ENCODE measurements around the gene LATS1. TPM values are rescaled to one million over a fixed set of nuclear protein-coding genes. Genes with fewer than 3 reads are reported as not detected.
"Not testable (repeated sequence)": the region's sequence is repeated elsewhere in the genome, so short reads cannot be mapped to it uniquely, and the experiment has no call there.

LATS1 gene
- total and polyA plus RNA-seq, 2 donors = 11.2 to 12.1 TPM

GRCh38 chr6:149694921-149695320, 23.0 kb downstream of the LATS1 start:
- H3K4me3 ChIP-seq (ENCODE audit: low read length in 2 of 2) = no peak overlapping the region
- 97% methylated on average over 2 of the region's 2 CpGs for WGBS
- peaks cover 15 to 78% of the 10 kb centered on the region in 2 donors for H3K36me3 ChIP-seq (ENCODE audit: control insufficient read depth in 2 of 2, insufficient read depth in 2 of 2, low read length in 1 of 2)
- no peaks in the 10 kb centered on the region for H3K4me1 ChIP-seq (ENCODE audit: control insufficient read depth in 2 of 2, insufficient read depth in 2 of 2, low read length in 2 of 2)
- no peaks in the 10 kb centered on the region for H3K9me3 ChIP-seq (ENCODE audit: control insufficient read depth in 2 of 2, insufficient read depth in 1 of 2, low read length in 1 of 2)
- H3K27ac ChIP-seq (ENCODE audit: low read depth in 1 of 2, low read length in 1 of 2) = no peak overlapping the region
- H3K27me3 ChIP-seq (ENCODE audit: control insufficient read depth in 2 of 2, insufficient read depth in 1 of 2, low read length in 1 of 2) = no peaks in the 10 kb centered on the region
- DNase-seq (ENCODE audit: low read depth in 6 of 9, low spot score in 9 of 9) = no peak

- Histone ChIP-seq H3K4me3 (ENCODE audit: low read length in 2 of 2) (no peak overlapping the region), H3K9me3 (ENCODE audit: control insufficient read depth in 2 of 2, insufficient read depth in 1 of 2, low read length in 1 of 2) (no peaks in the 10 kb centered on the region), H3K27ac (ENCODE audit: low read depth in 1 of 2, low read length in 1 of 2) (no peak overlapping the region), H3K36me3 (ENCODE audit: control insufficient read depth in 2 of 2, insufficient read depth in 2 of 2, low read length in 1 of 2) (peaks cover 16 to 73% of the 10 kb centered on the region in 2 donors), H3K27me3 (ENCODE audit: control insufficient read depth in 2 of 2, insufficient read depth in 1 of 2, low read length in 1 of 2) (no peaks in the 10 kb centered on the region), H3K4me1 (ENCODE audit: control insufficient read depth in 2 of 2, insufficient read depth in 2 of 2, low read length in 2 of 2) (no peaks in the 10 kb centered on the region)
- no peak for DNase-seq (ENCODE audit: low read depth in 6 of 9, low spot score in 9 of 9)
- WGBS = 100% methylated on average over 2 of the region's 2 CpGs
Observed at GRCh38 chr6:149691201-149691600, 26.7 kb downstream of the LATS1 start.

DNA sequence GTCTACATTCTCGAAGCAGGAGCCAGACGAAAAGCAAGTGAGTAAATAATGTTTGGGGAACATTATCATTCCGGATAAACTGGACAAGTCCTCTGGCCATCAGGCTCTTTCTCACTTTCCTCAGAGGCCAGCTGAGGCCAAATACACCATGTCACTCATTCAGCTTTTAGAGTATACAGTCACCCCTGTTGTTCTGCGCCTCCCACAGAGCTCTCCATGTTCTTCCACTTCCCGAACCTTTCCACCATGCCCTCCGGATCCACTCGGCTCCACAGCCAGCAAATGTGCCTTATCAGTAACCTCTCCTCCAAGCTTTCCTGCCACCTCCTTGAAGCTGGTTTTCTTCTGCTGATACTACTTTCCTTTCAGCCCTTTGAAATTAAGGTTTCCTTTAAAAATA, 31.7 kb downstream of the LATS1 start:
- Histone ChIP-seq H3K27ac (ENCODE audit: low read depth in 1 of 2, low read length in 1 of 2) (no peak overlapping the region), H3K4me1 (ENCODE audit: control insufficient read depth in 2 of 2, insufficient read depth in 2 of 2, low read length in 2 of 2) (no peaks in the 10 kb centered on the region), H3K27me3 (ENCODE audit: control insufficient read depth in 2 of 2, insufficient read depth in 1 of 2, low read length in 1 of 2) (no peaks in the 10 kb centered on the region), H3K4me3 (ENCODE audit: low read length in 2 of 2) (no peak overlapping the region), H3K9me3 (ENCODE audit: control insufficient read depth in 2 of 2, insufficient read depth in 1 of 2, low read length in 1 of 2) (no peaks in the 10 kb centered on the region), H3K36me3 (ENCODE audit: control insufficient read depth in 2 of 2, insufficient read depth in 2 of 2, low read length in 1 of 2) (peaks cover 29 to 54% of the 10 kb centered on the region in 2 donors)
- no peak for DNase-seq (ENCODE audit: low read depth in 6 of 9, low spot score in 9 of 9)
- WGBS = 97% methylated on average over 7 of the region's 7 CpGs

- Histone ChIP-seq H3K4me3 (ENCODE audit: low read length in 2 of 2) (no peak overlapping the region), H3K27me3 (ENCODE audit: control insufficient read depth in 2 of 2, insufficient read depth in 1 of 2, low read length in 1 of 2) (no peaks in the 10 kb centered on the region), H3K4me1 (ENCODE audit: control insufficient read depth in 2 of 2, insufficient read depth in 2 of 2, low read length in 2 of 2) (no peaks in the 10 kb centered on the region), H3K9me3 (ENCODE audit: control insufficient read depth in 2 of 2, insufficient read depth in 1 of 2, low read length in 1 of 2) (no peaks in the 10 kb centered on the region), H3K27ac (ENCODE audit: low read depth in 1 of 2, low read length in 1 of 2) (no peak overlapping the region), H3K36me3 (ENCODE audit: control insufficient read depth in 2 of 2, insufficient read depth in 2 of 2, low read length in 1 of 2) (peaks cover 24 to 47% of the 10 kb centered on the region in 2 donors)
- no peak for DNase-seq (ENCODE audit: low read depth in 6 of 9, low spot score in 9 of 9)
- WGBS = 96% methylated on average over 4 of the region's 4 CpGs
Observed at GRCh38 chr6:149683256-149683859, 34.5 kb downstream of the LATS1 start.

- H3K27me3 ChIP-seq (ENCODE audit: control insufficient read depth in 2 of 2, insufficient read depth in 1 of 2, low read length in 1 of 2); H3K9me3 ChIP-seq (ENCODE audit: control insufficient read depth in 2 of 2, insufficient read depth in 1 of 2, low read length in 1 of 2); H3K27ac ChIP-seq (ENCODE audit: low read depth in 1 of 2, low read length in 1 of 2); H3K4me1 ChIP-seq (ENCODE audit: control insufficient read depth in 2 of 2, insufficient read depth in 2 of 2, low read length in 2 of 2); H3K4me3 ChIP-seq (ENCODE audit: low read length in 2 of 2); DNase-seq (ENCODE audit: low read depth in 6 of 9, low spot score in 9 of 9): not testable (repeated sequence)
- WGBS = 97% methylated on average over 14 of the region's 14 CpGs
- H3K36me3 ChIP-seq (ENCODE audit: control insufficient read depth in 2 of 2, insufficient read depth in 2 of 2, low read length in 1 of 2) = peaks cover 29 to 42% of the 10 kb centered on the region in 2 donors
Observed at GRCh38 chr6:149681845-149682244, 36.1 kb downstream of the LATS1 start.

GRCh38 chr6:149681209-149681608, 36.7 kb downstream of the LATS1 start:
- no peak for DNase-seq (ENCODE audit: low read depth in 6 of 9, low spot score in 9 of 9)
- Histone ChIP-seq H3K36me3 (ENCODE audit: control insufficient read depth in 2 of 2, insufficient read depth in 2 of 2, low read length in 1 of 2) (peaks cover 30 to 41% of the 10 kb centered on the region in 2 donors), H3K27ac (ENCODE audit: low read depth in 1 of 2, low read length in 1 of 2) (no peak overlapping the region), H3K4me3 (ENCODE audit: low read length in 2 of 2) (no peak overlapping the region), H3K9me3 (ENCODE audit: control insufficient read depth in 2 of 2, insufficient read depth in 1 of 2, low read length in 1 of 2) (no peaks in the 10 kb centered on the region), H3K4me1 (ENCODE audit: control insufficient read depth in 2 of 2, insufficient read depth in 2 of 2, low read length in 2 of 2) (no peaks in the 10 kb centered on the region), H3K27me3 (ENCODE audit: control insufficient read depth in 2 of 2, insufficient read depth in 1 of 2, low read length in 1 of 2) (no peaks in the 10 kb centered on the region)

DNA sequence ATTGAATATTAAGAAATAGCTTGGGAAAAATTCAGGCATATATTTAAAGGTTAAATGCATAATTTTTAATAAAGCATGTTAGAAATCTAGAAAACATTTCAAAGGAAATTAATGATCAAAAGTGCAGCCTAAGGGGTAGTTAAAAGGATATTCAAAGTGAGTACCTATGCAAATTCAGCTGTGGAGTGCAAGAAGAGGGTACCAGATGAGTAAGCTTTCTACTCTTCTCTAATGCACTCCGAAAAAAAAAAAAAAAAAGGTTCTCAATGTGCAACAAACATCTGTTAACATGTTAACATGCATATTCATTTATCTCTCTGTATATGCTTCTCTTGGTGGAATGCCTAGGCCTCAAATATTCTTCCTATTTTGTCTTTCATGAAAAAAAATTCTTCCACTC, 37.4 kb downstream of the LATS1 start:
- no peaks in the 10 kb centered on the region for H3K4me1 ChIP-seq (ENCODE audit: control insufficient read depth in 2 of 2, insufficient read depth in 2 of 2, low read length in 2 of 2)
- H3K27me3 ChIP-seq (ENCODE audit: control insufficient read depth in 2 of 2, insufficient read depth in 1 of 2, low read length in 1 of 2) = no peaks in the 10 kb centered on the region
- no peak overlapping the region for H3K4me3 ChIP-seq (ENCODE audit: low read length in 2 of 2)
- H3K27ac ChIP-seq (ENCODE audit: low read depth in 1 of 2, low read length in 1 of 2) = no peak overlapping the region
- peaks cover 33 to 44% of the 10 kb centered on the region in 2 donors for H3K36me3 ChIP-seq (ENCODE audit: control insufficient read depth in 2 of 2, insufficient read depth in 2 of 2, low read length in 1 of 2)
- no peaks in the 10 kb centered on the region for H3K9me3 ChIP-seq (ENCODE audit: control insufficient read depth in 2 of 2, insufficient read depth in 1 of 2, low read length in 1 of 2)
- DNase-seq (ENCODE audit: low read depth in 6 of 9, low spot score in 9 of 9) = no peak
- WGBS = 90% methylated on average over 1 of the region's 1 CpG

DNA sequence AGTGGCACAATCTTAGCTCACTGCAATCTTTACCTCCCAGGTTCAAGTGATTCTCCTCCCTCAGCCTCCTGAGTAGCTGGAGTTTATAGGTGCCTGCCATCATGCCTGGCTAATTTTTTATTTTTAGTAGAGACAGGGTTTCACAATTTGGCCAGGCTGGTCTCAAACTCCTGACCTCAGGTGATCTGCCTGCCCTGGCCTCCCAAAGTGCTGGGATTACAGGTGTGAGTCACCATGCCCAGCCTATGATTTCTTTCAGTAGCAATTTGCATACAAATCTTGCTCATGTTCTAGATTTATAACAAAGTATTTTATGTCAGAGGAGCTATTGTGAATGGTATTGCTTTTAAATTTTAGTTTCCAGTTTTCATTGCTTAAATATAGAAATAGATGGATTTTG, 45.6 kb downstream of the LATS1 start:
- not testable (repeated sequence) for H3K4me3 ChIP-seq (ENCODE audit: low read length in 2 of 2); H3K9me3 ChIP-seq (ENCODE audit: control insufficient read depth in 2 of 2, insufficient read depth in 1 of 2, low read length in 1 of 2); H3K27ac ChIP-seq (ENCODE audit: low read depth in 1 of 2, low read length in 1 of 2); DNase-seq (ENCODE audit: low read depth in 6 of 9, low spot score in 9 of 9); H3K4me1 ChIP-seq (ENCODE audit: control insufficient read depth in 2 of 2, insufficient read depth in 2 of 2, low read length in 2 of 2); H3K27me3 ChIP-seq (ENCODE audit: control insufficient read depth in 2 of 2, insufficient read depth in 1 of 2, low read length in 1 of 2)
- peaks cover 57 to 71% of the 10 kb centered on the region in 2 donors for H3K36me3 ChIP-seq (ENCODE audit: control insufficient read depth in 2 of 2, insufficient read depth in 2 of 2, low read length in 1 of 2)

DNA sequence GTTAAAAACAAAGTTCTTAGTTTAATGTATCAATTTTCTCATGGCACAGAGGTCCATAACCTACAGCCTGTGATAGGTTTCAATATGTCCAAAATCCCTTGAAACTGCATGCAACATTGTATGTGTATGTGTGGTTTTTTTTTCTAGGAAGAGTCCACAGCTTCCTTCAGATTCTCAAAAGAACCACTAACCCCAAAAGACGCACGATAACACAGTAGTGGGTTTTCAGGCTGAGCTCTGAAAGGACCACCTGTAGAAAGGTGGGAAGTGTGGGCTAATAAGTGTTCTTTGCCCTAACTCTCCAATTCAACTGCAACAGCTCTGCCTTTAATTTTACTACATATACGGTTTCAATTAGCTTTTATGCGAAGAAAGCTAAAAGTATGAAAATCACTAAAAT, 57.9 kb downstream of the LATS1 start:
- Histone ChIP-seq H3K9me3 (ENCODE audit: control insufficient read depth in 2 of 2, insufficient read depth in 1 of 2, low read length in 1 of 2) (no peaks in the 10 kb centered on the region), H3K4me3 (ENCODE audit: low read length in 2 of 2) (no peak overlapping the region), H3K27ac (ENCODE audit: low read depth in 1 of 2, low read length in 1 of 2) (no peak overlapping the region), H3K36me3 (ENCODE audit: control insufficient read depth in 2 of 2, insufficient read depth in 2 of 2, low read length in 1 of 2) (peaks cover 22 to 54% of the 10 kb centered on the region in 2 donors), H3K4me1 (ENCODE audit: control insufficient read depth in 2 of 2, insufficient read depth in 2 of 2, low read length in 2 of 2) (no peaks in the 10 kb centered on the region), H3K27me3 (ENCODE audit: control insufficient read depth in 2 of 2, insufficient read depth in 1 of 2, low read length in 1 of 2) (no peaks in the 10 kb centered on the region)
- WGBS = 62% methylated on average over 4 of the region's 4 CpGs
- DNase-seq (ENCODE audit: low read depth in 6 of 9, low spot score in 9 of 9) = no peak

GRCh38 chr6:149657441-149657840, 60.5 kb downstream of the LATS1 start:
- peaks cover 12 to 38% of the 10 kb centered on the region in 2 donors for H3K36me3 ChIP-seq (ENCODE audit: control insufficient read depth in 2 of 2, insufficient read depth in 2 of 2, low read length in 1 of 2)
- no peaks in the 10 kb centered on the region for H3K27me3 ChIP-seq (ENCODE audit: control insufficient read depth in 2 of 2, insufficient read depth in 1 of 2, low read length in 1 of 2)
- H3K27ac ChIP-seq (ENCODE audit: low read depth in 1 of 2, low read length in 1 of 2) = no peak overlapping the region
- 98% methylated on average over 5 of the region's 5 CpGs for WGBS
- H3K4me3 ChIP-seq (ENCODE audit: low read length in 2 of 2) = no peak overlapping the region
- H3K9me3 ChIP-seq (ENCODE audit: control insufficient read depth in 2 of 2, insufficient read depth in 1 of 2, low read length in 1 of 2) = no peaks in the 10 kb centered on the region
- DNase-seq (ENCODE audit: low read depth in 6 of 9, low spot score in 9 of 9) = no peak
- H3K4me1 ChIP-seq (ENCODE audit: control insufficient read depth in 2 of 2, insufficient read depth in 2 of 2, low read length in 2 of 2) = no peaks in the 10 kb centered on the region
